Calu3 (cell line): Measurements from ENCODE around the gene MYRIP. TPM values are rescaled to one million over a fixed set of nuclear protein-coding genes. Genes with fewer than 3 reads are reported as not detected.

Source experiments
- BruUV-seq: library from RNA; stranded (reverse); fragments of 400-500 nt; replicated peaks from 2 replicates; lab custom pipeline; 2021; lab: Mats Ljungman, UMichigan
- CTCF ChIA-PET: fragments of 300-600 bp; sonication (Branson Sonifier 250); formaldehyde crosslinking; loops from one replicate; lab custom pipeline; 2022; ENCODE audit warnings: antibody characterized with exemption; lab: Charles Lee
- DNase-seq: peaks from one replicate; pipeline ENCODE4 v3.0.0; 2022
- H3K27ac Mint-ChIP-seq: one replicate; pipeline ENCODE4 v1.8.0; 2022; ENCODE audit warnings: mixed read lengths; ENCODE audit not compliant: unreplicated experiment
- H3K27me3 Mint-ChIP-seq: one replicate; pipeline ENCODE4 v1.8.0; 2022; ENCODE audit warnings: mixed read lengths; ENCODE audit not compliant: unreplicated experiment
- H3K36me3 Mint-ChIP-seq: one replicate; pipeline ENCODE4 v1.8.0; 2022; ENCODE audit warnings: mild to moderate bottlenecking, moderate library complexity, mixed read lengths; ENCODE audit not compliant: insufficient read depth, unreplicated experiment
- H3K4me1 Mint-ChIP-seq: one replicate; pipeline ENCODE4 v1.8.0; 2022; ENCODE audit warnings: mild to moderate bottlenecking, low read depth, mixed read lengths; ENCODE audit not compliant: unreplicated experiment
- H3K4me3 Mint-ChIP-seq: one replicate; pipeline ENCODE4 v1.8.0; 2022; ENCODE audit warnings: mild to moderate bottlenecking, low read depth, moderate library complexity, mixed read lengths; ENCODE audit not compliant: unreplicated experiment
- H3K9me3 Mint-ChIP-seq: one replicate; pipeline ENCODE4 v1.8.0; 2022; ENCODE audit warnings: low read depth, mixed read lengths; ENCODE audit not compliant: unreplicated experiment
- intact Hi-C: fragments of 100-400 bp; cut with micrococcal nuclease; formaldehyde crosslinking; loops from one replicate; pipeline ENCODE4 v1.10.0; 2022; ENCODE audit not compliant: unreplicated experiment
- total RNA-seq: library from RNA; stranded (reverse); gene quantifications from 2 replicates; pipeline ENCODE4 v1.2.3, GENCODE V29; 2022
- TF ChIP-seq, protein P1 (sequence below): fragments of 200-600 bp; IDR thresholded peaks from one replicate; pipeline ENCODE4 v1.8.0; 2022; ENCODE audit warnings: antibody characterized with exemption; ENCODE audit not compliant: unreplicated experiment

Gene MYRIP
- total RNA-seq, 1 experiment from 2014 or later: 5.6 TPM

DNA sequence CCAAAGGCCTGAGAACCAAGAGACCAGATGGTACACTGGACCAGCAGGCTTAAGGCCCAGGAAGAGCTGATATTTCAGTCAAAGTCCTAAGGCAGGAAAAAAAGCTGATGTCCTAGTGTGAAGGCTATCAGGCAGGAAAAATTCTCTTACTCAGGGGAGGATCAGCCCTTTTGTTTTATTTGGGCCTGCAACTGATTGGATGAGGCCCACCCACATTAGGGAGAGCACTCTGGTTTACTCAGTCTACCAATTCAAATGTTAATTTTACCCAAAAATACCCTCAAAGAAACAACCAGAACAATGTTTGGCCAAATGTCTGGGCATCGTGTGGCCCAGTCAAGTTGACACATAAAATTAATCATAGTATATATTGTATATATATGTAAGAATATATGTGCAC lies 24.5 kb upstream of the MYRIP start:
- no peaks in the 10 kb centered on the region for H3K4me1 Mint-ChIP-seq
- no peak overlapping the region for H3K4me3 Mint-ChIP-seq
- peaks cover 29% of the 10 kb centered on the region for H3K27me3 Mint-ChIP-seq
- H3K27ac Mint-ChIP-seq: no peak overlapping the region
- intact Hi-C loops: no loop called here
- DNase-seq: no peak
- TF ChIP-seq, protein P1, sequence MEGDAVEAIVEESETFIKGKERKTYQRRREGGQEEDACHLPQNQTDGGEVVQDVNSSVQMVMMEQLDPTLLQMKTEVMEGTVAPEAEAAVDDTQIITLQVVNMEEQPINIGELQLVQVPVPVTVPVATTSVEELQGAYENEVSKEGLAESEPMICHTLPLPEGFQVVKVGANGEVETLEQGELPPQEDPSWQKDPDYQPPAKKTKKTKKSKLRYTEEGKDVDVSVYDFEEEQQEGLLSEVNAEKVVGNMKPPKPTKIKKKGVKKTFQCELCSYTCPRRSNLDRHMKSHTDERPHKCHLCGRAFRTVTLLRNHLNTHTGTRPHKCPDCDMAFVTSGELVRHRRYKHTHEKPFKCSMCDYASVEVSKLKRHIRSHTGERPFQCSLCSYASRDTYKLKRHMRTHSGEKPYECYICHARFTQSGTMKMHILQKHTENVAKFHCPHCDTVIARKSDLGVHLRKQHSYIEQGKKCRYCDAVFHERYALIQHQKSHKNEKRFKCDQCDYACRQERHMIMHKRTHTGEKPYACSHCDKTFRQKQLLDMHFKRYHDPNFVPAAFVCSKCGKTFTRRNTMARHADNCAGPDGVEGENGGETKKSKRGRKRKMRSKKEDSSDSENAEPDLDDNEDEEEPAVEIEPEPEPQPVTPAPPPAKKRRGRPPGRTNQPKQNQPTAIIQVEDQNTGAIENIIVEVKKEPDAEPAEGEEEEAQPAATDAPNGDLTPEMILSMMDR: no peak
- H3K36me3 Mint-ChIP-seq: no peaks in the 10 kb centered on the region
- CTCF ChIA-PET: interaction anchor here (1.1 kb wide), 1 partner anchor 32 kb away, joined by 3 read pairs; no protein-coding TSS in a partner anchor
- no peaks in the 10 kb centered on the region for H3K9me3 Mint-ChIP-seq
- no TSS peak for BruUV-seq

DNA sequence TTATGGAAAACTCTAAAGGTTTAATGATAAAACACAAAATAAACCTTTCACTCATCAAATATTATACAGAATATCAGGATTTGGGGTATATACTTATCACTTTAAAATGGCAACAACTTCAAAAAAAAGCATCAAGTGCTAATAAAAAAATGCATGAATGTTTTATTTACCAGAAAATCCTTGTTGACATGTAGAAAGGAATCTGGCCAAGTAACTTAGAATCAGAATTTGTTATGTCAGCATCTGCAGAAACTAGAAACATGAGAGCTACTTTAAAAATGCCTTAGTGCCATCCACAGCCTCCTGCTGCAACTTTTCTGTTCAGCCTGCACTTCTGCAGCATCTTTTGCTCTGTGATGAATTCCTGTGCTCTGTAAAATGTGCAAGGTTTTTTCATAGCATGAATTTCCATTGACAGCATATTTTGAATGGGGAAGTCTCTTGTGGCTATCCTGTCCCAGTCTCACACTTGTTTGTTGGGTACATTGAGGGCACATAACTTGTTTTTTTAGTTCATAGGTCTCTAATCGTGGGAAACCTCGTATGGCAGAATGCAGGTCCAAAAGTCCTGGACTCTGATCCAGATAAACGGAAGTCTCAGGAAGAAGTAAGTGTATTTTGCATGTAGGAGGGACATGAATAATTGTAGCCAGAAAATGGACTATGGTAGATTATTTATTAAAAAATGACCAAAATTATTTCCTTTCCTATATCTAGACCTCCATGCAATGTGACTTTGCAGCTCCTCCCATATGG lies 21.1 kb upstream of the MYRIP start:
- CTCF ChIA-PET: no interaction called here
- no peak for DNase-seq
- Mint-ChIP-seq H3K36me3 (no peaks in the 10 kb centered on the region), H3K9me3 (no peaks in the 10 kb centered on the region), H3K4me3 (no peak overlapping the region), H3K27ac (no peak overlapping the region), H3K4me1 (no peaks in the 10 kb centered on the region), H3K27me3 (peaks cover 2% of the 10 kb centered on the region)
- BruUV-seq: no TSS peak
- TF ChIP-seq, protein P1: no peak
- intact Hi-C loops: no loop called here

DNA sequence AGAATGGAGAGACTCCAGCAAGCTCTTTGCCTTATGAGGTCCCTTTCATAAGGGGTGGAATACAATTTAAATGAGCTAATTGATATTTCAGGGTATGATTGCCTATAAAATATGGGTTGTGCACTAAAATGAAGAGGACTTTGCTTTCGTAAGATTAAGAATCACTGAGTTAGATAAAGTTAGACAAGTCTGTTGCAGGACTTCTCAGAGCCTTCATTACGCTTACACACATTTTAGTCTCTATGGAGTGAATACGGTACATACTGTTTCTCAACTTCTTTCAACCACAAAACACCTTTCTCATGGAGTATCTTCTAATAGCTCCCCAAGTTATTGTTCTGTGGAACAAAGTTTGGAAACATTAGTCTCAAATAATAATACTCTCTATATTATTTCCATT lies 17.8 kb upstream of the MYRIP start:
- Mint-ChIP-seq H3K36me3 (no peaks in the 10 kb centered on the region), H3K27me3 (peaks cover 16% of the 10 kb centered on the region), H3K4me1 (no peaks in the 10 kb centered on the region), H3K9me3 (no peaks in the 10 kb centered on the region), H3K4me3 (no peak overlapping the region), H3K27ac (no peak overlapping the region)
- no TSS peak for BruUV-seq
- intact Hi-C loops: no loop called here
- CTCF ChIA-PET: no interaction called here
- TF ChIP-seq, protein P1: no peak
- no peak for DNase-seq

DNA sequence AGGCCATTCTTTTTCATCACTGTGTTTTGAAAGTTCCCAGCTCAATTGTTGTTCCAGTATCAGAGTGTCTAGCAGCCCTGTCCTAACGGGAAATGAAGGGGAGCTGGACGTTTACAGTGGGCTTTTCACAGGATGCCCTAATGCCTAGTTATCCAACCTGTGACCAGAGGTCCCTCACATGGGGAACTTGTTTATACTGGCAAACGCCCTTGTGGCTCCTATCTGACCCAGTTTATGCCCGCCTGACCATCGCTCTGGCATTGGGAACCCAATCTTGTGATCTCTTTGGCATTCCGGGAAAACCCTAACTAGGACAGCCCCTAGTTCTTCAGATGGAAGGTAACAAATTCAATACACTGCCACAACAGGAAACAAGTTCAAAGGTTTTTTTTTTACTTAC lies 14.5 kb upstream of the MYRIP start:
- no TSS peak for BruUV-seq
- H3K27ac Mint-ChIP-seq: no peak overlapping the region
- peaks cover 17% of the 10 kb centered on the region for H3K27me3 Mint-ChIP-seq
- H3K9me3 Mint-ChIP-seq: no peaks in the 10 kb centered on the region
- no peak overlapping the region for H3K4me3 Mint-ChIP-seq
- no peaks in the 10 kb centered on the region for H3K4me1 Mint-ChIP-seq
- intact Hi-C loops: no loop called here
- TF ChIP-seq, protein P1: no peak
- H3K36me3 Mint-ChIP-seq: no peaks in the 10 kb centered on the region
- CTCF ChIA-PET: no interaction called here
- DNase-seq: no peak
